NOMO-1 treated with dmso at 0.1 percent for 144 hours (cell line): ENCODE data around the gene KRT72.

Experiments used
- DNase-seq: peaks from one replicate; lab custom pipeline; 2025; ENCODE audit not compliant: unreplicated experiment; lab: John Stamatoyannopoulos, UW

Gene KRT72

GRCh38 chr12:52630599-52631200 is 29.4 kb upstream of the KRT72 start:
- no peak for DNase-seq

GRCh38 chr12:52630008-52630500 is 28.8 kb upstream of the KRT72 start:
- DNase-seq: no peak

- no peak for DNase-seq
Measured at GRCh38 chr12:52629281-52630007, 28.2 kb upstream of the KRT72 start.

- no peak for DNase-seq
Measured at GRCh38 chr12:52628841-52629240, 27.6 kb upstream of the KRT72 start.

- DNase-seq: no peak
Measured at GRCh38 chr12:52628111-52628507, 26.8 kb upstream of the KRT72 start.

- DNase-seq: no peak
Measured at GRCh38 chr12:52627395-52628110, 26.3 kb upstream of the KRT72 start.

GRCh38 chr12:52622349-52622748 is 21.1 kb upstream of the KRT72 start:
- DNase-seq: no peak

- no peak for DNase-seq
Measured at GRCh38 chr12:52618866-52619265, 17.6 kb upstream of the KRT72 start.

GRCh38 chr12:52618216-52618615 is 17.0 kb upstream of the KRT72 start, which contains the start of gene KRT73:
TSS of gene KRT73 (minus strand) at chr12:52618559. CDS start at chr12:52618524, 35 bp downstream.
- no peak for DNase-seq

- DNase-seq: no peak
Measured at GRCh38 chr12:52617403-52617785, 16.1 kb upstream of the KRT72 start.

GRCh38 chr12:52616680-52617402 is 15.6 kb upstream of the KRT72 start:
- no peak for DNase-seq

GRCh38 chr12:52615912-52616311 is 14.6 kb upstream of the KRT72 start:
- DNase-seq: no peak

GRCh38 chr12:52615208-52615868 is 14.1 kb upstream of the KRT72 start:
- no peak for DNase-seq

- DNase-seq: no peak
Measured at GRCh38 chr12:52614381-52615207, 13.3 kb upstream of the KRT72 start.

- no peak for DNase-seq
Measured at GRCh38 chr12:52613384-52614030, 12.2 kb upstream of the KRT72 start.

GRCh38 chr12:52612431-52613383 is 11.4 kb upstream of the KRT72 start:
- DNase-seq: no peak

GRCh38 chr12:52611080-52611468 is 9.8 kb upstream of the KRT72 start:
- DNase-seq: no peak
